K562 (cell line): ENCODE measurements around the gene RPL26. TPM values are rescaled to one million over a fixed set of nuclear protein-coding genes. Genes with fewer than 3 reads are reported as not detected.

Source experiments
- ATF7 ChIP-seq: fragments of 450-650 bp; IDR thresholded peaks from 2 replicates; pipeline ENCODE4 v1.7.1; 2014; ENCODE audit warnings: mild to moderate bottlenecking, moderate library complexity
- BCL6 ChIP-seq: fragments of 250-450 bp; sonication (Bioruptor Pico); IDR thresholded peaks from 2 replicates; pipeline ENCODE4 v1.4.0; 2020
- DACH1 ChIP-seq: fragments of 450-650 bp; IDR thresholded peaks from 2 replicates; pipeline ENCODE4 v1.6.1; 2018; ENCODE audit not compliant: partially characterized antibody
- DDX20 ChIP-seq: fragments of 450-650 bp; IDR thresholded peaks from 2 replicates; pipeline ENCODE4 v1.6.1; 2016; ENCODE audit warnings: missing genetic modification characterization, low read depth, mild to moderate bottlenecking, missing compliant biosample characterization, moderate library complexity
- DNMT1 ChIP-seq: fragments of 450-650 bp; IDR thresholded peaks from 2 replicates; pipeline ENCODE4 v1.6.1; 2016; ENCODE audit warnings: antibody characterized with exemption, mild to moderate bottlenecking
- ID3 ChIP-seq, 2 experiments: fragments of 250-450 bp in 1 of 2; fragments of 450-650 bp in 1 of 2; sonication (Bioruptor Pico) in 1 of 2; IDR thresholded peaks; 2 replicates each; pipeline versions ENCODE4 v1.6.1 to v1.8.0; 2016 to 2021; ENCODE audit warnings: mild to moderate bottlenecking in 2 of 2, moderate library complexity in 2 of 2, missing compliant biosample characterization in 1 of 2, missing genetic modification characterization in 1 of 2
- IRF2 ChIP-seq: sonication (generic); formaldehyde crosslinking; IDR thresholded peaks from 2 replicates; pipeline ENCODE4 v1.8.1; 2022; ENCODE audit warnings: mild to moderate bottlenecking, missing genetic modification reagents
- MGA ChIP-seq: fragments of 450-650 bp; IDR thresholded peaks from 2 replicates; pipeline ENCODE4 v1.6.1; 2016; ENCODE audit warnings: mild to moderate bottlenecking, moderate library complexity
- NFE2 ChIP-seq: IDR thresholded peaks from 2 replicates; pipeline ENCODE4 v1.6.1; 2014; ENCODE audit warnings: antibody characterized with exemption, low read depth
- RCOR1 ChIP-seq, 2 experiments: IDR thresholded peaks; 2 replicates each; pipeline ENCODE4 v1.6.1; 2012; ENCODE audit warnings: low read depth in 2 of 2, low read length in 2 of 2, borderline replicate concordance in 1 of 2, improper control_type of control experiment in 1 of 2
- SRF ChIP-seq, 2 experiments: fragments of 250-450, 450-650 bp in 1 of 2; sonication (Bioruptor Pico) in 1 of 2; sonication (generic) in 1 of 2; formaldehyde crosslinking; IDR thresholded peaks; 2 replicates each; pipeline versions ENCODE4 v1.5.0 to v1.5.1; 2020 to 2022; ENCODE audit warnings: mild to moderate bottlenecking in 1 of 2, missing genetic modification reagents in 1 of 2
- TCF15 ChIP-seq: fragments of 250-450 bp; sonication (Bioruptor Pico); IDR thresholded peaks from 2 replicates; pipeline ENCODE4 v1.8.0; 2022; ENCODE audit warnings: moderate library complexity, mild to moderate bottlenecking, inconsistent platforms
- ZNF24 ChIP-seq: fragments of 450-650 bp; IDR thresholded peaks from 2 replicates; pipeline ENCODE4 v1.6.1; 2016
- ZNF507 ChIP-seq: conservative IDR thresholded peaks from 2 replicates; pipeline ENCODE4 v1.6.1; 2017; ENCODE audit warnings: missing genetic modification characterization, missing compliant biosample characterization
- polyA plus RNA-seq, 8 experiments: library from polyadenylated mRNA; depleted of rRNA in 4 of 8; stranded (reverse) in 5 of 8; unstranded in 3 of 8; fragments of >200 nt; fragmentation: Nextera tagmentation in 2 of 8; fragmentation: Illumina TruSeq in 1 of 8; extraction: Ambion mirVana in 2 of 8; extraction: Trizol in 1 of 8; gene quantifications; 2 replicates each; pipeline versions ENCODE4 v1.2.1 to v1.2.3, GENCODE V29; 2011 to 2014; ENCODE audit warnings: inconsistent platforms in 1 of 8, missing spikeins in 1 of 8
- total RNA-seq, 7 experiments: library from RNA; depleted of rRNA in 6 of 7; stranded (reverse); fragments of >200 nt in 6 of 7; fragmentation: Illumina TruSeq in 2 of 7; extraction: Trizol in 2 of 7; gene quantifications; 2 replicates each; pipeline versions ENCODE4 v1.2.1 to v1.2.3, GENCODE V29; 2011 to 2021; ENCODE audit warnings: low replicate concordance in 1 of 7

Gene RPL26
- total and polyA plus RNA-seq, 9 of the 15 experiments (the other 6 are each of a cell fraction or from before 2014, with no cell fraction given), result 1,474 to 4,074 (median 2,904) TPM

GRCh38 chr17:8337802-8338752 is 44.9 kb downstream of the RPL26 start (continued):
- peak; percentile 80 for TF ChIP-seq MGA
- no peak for TF ChIP-seq DACH1
- TF ChIP-seq TCF15 (CRISPR knock-in tag), result no peak
- TF ChIP-seq ZNF507 (tag), result no peak
- no peak for TF ChIP-seq BCL6
- 0 out of 4 replicates have a peak, but pooled peaks of 1 of the 2 experiments have one; percentile 22 for TF ChIP-seq RCOR1 (IDR thresholded peaks at IDR 0.05; ENCODE audit: borderline replicate concordance in 1 of 2, low read depth in 2 of 2, low read length in 2 of 2)
- no peak for TF ChIP-seq DDX20 (tag)
- TF ChIP-seq ZNF24, result no peak
- peak; percentile 54 for TF ChIP-seq NFE2
- TF ChIP-seq SRF (CRISPR knock-in tag; IDR thresholded peaks at IDR 0.05), result 0 out of 4 replicates have a peak, but pooled peaks of 1 of the 2 experiments have one; percentile 18
- no peak for TF ChIP-seq ID3 (CRISPR knock-in tag; IDR thresholded peaks at IDR 0.05)
- no peak for TF ChIP-seq ID3 (tag; IDR thresholded peaks at IDR 0.05)
- TF ChIP-seq DNMT1, result no peak
- TF ChIP-seq ATF7, result 0 out of 2 replicates have a peak, but pooled peaks have one; percentile 38
- TF ChIP-seq IRF2 (CRISPR knock-in tag), result no peak
